Stimulated activated CD4-positive, alpha-beta T cell treated with anti-CD3 and anti-CD28 coated beads, Interleukin-12 subunit alpha, Interleukin-12 subunit beta, amount 100 ng/mL, for 4 hours (primary cell): ENCODE data around the gene PCNX4.

Source experiments
- DNase-seq: peaks from one replicate; pipeline ENCODE4 v3.0.0-alpha.2; 2020

Gene PCNX4

DNA sequence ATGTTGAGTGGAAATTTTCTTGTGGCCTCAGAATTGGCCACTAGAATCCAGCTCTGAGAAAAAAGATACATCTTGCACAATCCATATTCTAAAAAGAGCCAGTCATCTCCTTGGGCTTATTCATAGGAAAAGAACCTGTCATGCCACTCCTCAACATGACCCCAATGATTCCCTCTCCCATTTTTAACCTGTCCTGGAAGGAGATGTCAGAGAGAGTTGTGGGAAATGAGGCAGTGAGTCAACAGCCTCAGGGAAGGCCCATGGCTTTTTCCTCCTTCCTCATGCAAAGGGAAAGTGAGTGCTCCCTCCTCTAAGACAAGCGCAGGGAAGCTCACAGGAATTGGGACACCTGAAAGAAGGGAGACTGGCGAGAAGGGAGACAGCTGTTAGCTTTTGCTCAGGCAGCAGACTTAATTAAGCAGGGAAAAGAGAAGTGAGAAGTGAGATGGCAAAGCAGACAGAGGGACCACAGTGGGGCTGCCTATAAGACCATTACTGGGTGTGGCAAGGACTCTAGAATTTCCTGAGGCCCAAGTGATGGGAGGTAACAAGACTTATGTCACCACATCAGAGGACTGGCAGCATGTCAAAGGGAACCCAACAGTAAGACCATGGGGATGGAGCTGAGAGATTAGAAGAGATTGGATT is 83.7 kb downstream of the PCNX4 start:
- DNase-seq, result no peak

DNA sequence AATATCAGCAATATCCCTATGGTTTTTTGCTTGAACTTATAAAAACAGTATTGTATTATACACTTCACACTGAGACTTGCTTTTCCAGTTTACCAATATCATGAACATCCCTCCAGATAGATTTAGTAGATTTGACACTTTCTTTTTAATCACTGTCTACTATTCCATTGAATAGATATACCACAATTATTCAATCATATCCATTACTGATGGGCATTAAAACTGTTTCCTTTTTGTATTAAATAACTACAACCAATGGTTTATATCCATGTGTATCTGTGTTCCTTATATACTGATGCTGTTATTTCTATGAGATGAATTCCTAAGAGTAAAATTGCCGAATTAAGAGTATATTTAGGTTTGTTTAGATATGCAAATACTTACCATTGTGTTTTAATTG is 86.4 kb downstream of the PCNX4 start:
- no peak for DNase-seq

DNA sequence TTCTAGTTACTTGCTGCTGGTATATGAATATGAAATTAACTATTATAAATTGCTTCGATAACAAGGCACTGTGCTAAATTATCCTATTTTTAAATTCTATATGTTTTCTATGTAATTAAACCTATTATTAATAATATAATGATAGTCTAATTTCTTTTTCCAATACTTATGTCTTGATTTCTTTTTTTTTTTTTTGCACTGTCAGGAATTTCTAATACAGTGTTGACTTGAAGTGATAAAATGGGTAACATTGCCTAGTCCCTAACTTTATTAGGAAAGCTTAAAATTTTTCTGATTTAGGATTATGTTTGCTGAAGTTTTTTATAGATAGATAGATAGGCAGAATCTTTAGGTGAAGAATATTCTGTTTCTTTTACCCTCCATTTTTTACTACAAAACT is 87.1 kb downstream of the PCNX4 start:
- DNase-seq, result no peak

DNA sequence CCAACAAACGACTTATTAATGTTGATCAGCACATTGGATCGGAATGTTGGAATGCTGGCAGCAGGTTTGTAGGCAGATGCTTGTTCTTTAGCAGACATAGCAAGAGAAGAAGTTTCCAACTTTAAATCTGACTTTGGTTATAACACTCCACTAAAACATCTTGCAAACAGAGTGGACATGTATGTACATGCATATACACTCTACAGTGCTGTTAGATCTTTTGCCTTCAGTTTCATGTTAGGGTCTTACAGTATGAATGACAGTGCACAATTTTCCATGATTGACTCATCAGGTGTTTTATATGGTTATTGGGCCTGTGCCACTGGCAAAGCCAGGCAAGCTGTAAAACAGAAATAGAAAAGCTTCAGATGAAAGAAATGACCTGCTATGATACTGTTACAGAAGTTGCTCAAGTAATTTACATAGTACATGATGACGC is 87.7 kb downstream of the PCNX4 start:
- DNase-seq, result no peak

DNA sequence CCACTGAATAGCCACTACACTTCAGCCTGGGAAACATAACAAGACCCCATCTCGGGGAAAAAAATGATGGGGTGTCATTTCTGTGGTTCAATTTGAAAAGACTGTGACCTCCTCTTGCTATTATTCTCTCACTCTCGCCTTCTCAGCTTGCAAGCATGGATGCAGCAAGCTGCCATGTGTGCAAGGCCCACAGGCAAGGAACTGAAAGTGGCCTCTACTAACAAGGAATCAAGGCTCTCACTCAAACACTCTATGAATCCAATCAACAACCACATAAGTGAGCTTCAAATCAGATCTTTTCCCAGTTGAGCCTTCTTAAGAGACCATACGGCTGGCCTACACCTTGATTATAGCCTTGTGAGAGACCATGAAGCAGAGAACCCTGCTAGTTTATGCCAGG is 91.4 kb downstream of the PCNX4 start:
- DNase-seq, result no peak

DNA sequence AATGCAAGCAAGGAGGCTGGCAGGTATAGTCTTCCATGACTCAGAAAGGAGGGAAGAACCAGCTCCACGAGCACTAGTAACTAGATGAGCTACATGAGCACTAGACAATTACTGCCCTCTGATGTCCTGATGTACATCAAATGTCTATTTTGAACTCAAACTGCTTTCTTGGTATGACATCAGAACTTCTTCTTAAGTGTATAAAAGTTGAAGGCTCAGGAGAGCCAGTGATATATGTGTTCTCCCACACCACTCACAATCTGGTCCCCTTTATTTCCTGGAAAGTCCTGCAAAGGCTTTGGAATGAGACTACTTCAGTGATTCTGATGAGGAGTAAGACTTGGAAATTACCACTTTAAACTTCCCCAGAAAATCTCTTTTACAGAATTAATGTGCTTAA is 92.0 kb downstream of the PCNX4 start:
- no peak for DNase-seq

DNA sequence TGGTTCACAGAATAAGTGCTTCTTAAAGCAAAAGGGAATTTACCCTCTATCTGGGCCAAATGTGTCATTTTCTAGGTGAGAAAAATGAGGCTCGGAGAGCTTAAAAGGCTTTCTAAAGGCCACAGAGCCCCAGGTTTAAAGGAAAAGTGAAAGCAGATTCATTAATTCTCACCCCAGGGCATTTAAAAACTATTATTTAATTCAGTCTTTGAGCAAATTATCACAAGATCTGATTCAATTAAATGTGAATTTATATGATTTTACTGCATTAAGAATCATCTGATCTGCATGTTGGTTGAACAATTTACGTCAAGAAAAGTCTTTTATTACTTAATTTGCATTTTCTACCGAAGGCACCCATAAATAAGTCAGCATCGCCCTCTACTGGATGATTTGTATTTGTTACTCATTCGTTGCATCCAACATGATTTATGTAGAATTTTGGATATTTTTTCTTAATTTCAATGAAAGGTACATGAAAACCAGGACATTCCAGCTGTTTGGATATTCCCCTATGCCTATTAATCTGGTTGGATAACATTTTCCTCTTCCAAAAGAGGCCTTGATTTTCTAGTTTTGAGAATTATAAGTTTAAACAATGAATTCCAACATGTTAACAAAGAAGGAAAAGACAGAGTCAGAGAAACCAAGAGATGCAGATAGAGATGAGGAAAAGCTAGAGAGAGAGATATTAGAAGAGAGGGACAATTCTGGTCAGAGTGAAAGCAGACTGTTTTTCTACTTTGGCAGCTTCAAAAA is 92.6 kb downstream of the PCNX4 start:
- DNase-seq, result no peak

DNA sequence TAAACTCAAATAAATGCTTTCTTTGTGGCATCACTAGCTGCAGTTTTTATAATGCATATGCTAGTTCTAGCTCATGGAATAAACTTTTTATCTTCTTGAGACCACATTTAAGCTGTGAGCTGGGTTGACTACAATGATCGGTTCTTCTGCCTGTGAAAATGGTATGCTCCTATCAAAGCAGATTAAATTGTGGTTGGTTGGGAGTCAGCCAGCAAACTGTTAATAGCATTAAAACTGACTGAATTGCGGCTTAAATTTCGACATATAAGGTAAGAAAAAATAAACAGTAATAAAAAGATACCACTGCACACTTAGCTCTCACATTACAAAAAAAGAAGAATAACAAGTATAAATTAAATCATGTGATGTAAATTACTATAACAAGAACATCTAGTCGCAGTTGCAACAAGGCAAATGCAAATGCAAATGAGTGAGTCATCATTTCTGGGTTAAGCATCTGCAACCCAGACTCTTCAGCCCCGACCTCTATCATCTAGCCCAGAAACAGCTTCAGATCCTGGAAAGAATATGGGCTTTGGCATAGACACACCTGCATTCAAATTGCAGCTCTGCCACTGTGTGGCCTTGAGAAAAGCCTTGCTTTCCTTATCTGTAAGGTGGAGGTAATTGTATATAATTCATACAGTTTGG is 93.3 kb downstream of the PCNX4 start:
- no peak for DNase-seq

DNA sequence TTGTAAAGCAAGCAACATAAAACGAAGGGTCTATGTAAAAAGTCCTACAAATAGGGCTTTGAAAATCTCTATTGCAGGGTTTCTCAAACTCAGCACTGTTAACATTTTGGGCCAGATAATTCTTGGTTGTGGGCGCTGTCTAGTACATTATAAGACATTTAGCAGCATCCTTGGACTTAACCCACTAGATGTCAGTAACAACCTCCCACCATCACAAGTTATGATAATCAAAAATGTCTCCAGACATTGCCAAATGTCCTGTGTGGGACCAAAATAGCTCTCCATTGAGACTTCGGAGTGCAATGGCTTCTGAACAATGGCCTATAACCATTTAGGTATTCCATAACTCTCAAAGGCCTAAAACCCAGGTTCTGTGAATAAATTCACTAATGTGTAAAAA is 96.4 kb downstream of the PCNX4 start:
- DNase-seq, result no peak

DNA sequence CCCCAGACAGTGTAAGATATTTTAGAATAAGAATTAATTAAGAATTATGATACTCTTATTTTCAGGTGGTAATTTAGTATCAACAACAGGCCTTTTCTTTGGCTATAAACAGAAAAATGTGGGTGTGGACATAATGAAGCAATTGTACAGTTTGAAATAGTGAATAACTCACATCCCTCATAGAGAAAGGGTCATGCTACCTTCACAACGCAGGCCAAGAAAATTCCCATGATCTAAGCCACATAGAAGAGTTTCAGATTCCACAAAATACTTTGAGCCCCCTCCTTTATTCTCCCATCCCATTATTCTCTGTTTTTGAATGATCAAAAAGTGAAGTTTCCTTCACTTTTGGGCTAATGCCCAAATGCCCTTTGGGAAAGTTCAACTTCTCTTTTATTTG is 97.0 kb downstream of the PCNX4 start:
- DNase-seq, result no peak

DNA sequence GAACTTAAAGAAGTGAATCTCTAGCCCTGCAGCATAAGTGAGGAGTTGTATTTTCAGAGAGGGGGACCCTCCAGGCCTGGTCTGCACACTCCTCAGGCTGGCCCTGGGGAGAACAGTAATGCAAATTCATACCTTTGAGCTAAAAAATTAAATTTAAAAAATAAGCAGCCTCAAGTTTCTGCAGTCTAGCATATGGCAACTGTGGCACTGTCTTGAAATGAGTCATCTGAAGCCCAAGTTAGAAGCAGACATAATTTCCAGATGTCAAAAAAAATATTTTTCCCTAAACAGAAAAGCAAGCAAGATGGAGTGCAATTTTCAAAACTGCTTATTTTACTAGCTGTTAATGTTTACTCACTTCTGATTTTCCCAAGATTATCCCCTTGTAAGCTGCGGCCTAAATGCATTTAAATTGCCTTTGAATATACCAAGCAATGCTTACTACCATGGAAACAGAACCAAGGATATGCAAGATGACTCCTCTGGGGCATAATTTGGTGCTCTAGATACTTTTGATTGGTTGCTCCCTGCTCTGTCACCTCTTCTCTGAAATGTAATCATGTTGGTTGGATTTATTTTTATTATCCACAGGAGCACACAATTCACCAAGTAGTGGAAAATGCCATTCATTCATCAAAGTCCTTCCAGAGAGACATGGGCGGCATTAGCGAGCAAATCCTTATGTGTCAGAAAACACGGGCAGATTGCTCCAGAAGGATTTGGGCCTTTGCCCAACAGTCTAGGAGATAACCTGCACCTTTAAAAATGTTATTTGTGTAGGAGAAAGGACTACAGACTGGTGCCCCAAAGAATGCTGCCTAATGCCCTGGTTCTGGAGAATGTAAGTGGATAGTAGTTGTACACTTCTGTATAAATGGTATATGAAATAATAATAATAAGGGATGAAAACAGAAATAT is 98.5 kb downstream of the PCNX4 start:
- no peak for DNase-seq

DNA sequence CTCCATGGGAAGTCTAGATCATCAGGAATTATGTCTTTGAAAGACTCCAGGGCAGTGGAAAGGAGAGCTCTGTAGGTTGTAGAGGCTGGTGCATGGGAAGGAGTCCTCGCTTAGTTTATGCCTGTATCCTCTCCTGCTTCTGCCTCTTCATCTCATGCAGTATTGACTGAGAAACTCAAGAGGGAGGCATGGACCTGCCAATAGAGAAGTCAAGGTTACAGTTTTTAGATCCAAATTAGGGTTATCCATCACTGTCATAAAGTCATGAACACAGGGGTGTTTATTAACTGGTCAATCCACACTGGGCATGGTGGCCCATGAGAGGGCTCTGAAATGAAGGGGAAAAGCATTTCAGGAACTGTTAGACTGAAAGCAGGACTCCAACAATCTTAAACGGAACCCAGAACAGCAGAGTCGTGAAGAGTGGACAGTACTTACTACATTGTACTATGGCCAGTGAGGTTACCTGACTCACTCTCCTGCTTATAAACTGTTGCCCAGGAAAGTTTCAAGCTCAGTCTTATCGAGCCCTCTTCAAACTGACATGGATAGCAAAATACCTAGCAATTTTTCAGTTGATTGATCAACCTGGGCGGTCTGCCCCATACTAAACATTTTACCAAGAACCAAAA is 103.6 kb downstream of the PCNX4 start:
- DNase-seq, result no peak

DNA sequence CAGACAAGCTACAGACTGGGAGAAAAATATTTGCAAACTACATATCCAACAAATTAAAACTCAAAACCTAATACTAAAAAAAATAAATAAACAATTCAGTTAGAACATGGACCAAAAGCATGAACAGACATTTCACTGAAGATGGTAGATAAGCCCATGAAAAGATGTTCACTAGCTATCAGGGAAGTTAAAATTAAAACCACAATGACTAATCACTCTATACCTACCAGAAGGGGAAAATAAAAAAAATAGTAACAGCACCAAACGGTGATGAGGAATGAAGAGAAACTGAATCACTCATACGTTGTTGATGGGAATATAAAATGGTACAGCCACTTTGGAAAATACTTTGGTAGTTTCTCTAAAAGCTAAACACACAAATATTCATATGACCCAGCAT is 104.6 kb downstream of the PCNX4 start:
- DNase-seq, result no peak

DNA sequence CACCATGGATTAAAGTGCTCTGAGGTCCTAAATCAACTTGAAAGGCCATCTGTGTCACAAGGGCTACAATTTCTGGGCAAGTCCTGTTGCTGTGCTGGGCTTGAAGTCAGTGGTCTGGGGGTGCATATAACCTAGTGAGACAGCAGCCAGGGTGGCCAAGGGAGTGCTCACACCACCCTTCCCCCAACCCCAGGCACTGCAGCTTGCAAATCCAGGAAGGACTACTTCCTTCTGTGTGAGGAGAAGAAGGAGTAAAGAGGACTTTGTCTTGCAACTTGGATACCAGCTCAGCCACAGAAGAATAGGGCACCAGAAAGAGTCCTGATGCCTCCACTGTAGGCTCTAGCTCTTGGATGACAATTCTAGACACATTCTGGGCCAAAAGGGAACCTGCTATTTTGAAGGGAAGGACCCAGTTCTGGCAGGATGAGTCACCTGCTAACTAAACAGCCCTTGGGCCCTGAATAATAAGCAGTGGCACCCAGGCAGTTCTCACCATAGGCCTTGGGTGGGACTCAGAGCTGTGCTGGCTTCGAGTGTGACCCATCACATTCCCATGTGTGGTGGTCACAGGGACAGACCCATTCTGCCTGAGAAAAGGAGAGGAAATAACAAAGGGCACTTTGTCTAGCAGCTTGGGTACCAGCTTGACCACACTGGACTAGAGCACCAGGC is 106.0 kb downstream of the PCNX4 start:
- no peak for DNase-seq

DNA sequence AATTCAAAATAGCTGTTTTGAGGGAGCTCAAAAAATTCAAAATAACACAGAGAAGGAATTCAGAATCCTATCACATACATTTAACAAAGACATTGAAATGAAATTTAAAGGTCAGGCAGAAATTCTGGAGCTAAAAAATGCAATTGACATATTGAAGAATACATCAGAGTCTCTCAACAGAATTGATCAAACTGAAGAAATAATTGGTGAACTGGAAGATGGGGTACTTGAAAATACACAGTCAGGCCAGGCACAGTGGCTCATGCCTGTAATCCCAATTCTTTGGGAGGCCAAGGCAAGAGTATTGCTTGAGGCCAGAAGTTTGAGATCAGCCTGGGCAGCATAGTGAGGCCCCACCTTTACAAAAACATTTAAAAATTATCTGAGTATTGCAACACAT is 107.6 kb downstream of the PCNX4 start:
- no peak for DNase-seq

DNA sequence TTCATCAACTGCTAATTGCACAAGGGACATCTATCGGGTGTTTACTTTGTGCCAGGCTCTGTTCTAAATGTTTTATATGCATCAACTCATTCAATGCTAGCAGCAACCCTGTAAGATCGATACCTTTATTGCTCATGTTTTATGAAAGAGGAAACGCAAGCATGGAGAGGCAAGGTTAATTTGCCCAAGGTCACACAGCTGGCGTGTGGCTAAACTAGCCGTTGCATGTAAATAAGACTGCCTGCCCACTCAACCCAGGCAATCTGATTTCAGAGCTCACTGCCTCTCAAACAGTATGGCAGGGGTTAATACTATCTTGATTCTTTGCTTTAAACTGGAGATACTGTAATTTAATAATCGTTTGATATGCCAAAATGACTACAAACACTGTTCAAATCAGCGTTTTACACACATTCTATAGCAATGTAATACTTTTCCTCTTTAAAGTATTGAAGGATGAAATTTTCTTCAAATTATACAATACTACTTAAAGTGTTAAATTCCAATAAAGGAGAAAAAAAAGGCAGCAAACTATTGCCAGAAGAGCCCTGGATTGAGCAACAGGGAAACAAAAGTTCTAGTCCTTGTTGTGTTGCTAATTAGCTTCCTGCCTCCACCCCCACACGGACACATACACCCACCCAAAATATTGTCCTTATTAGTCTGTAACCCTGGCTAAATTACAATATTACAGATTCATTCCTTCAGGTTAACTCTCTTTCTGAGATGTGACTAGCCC is 112.5 kb downstream of the PCNX4 start:
- no peak for DNase-seq

DNA sequence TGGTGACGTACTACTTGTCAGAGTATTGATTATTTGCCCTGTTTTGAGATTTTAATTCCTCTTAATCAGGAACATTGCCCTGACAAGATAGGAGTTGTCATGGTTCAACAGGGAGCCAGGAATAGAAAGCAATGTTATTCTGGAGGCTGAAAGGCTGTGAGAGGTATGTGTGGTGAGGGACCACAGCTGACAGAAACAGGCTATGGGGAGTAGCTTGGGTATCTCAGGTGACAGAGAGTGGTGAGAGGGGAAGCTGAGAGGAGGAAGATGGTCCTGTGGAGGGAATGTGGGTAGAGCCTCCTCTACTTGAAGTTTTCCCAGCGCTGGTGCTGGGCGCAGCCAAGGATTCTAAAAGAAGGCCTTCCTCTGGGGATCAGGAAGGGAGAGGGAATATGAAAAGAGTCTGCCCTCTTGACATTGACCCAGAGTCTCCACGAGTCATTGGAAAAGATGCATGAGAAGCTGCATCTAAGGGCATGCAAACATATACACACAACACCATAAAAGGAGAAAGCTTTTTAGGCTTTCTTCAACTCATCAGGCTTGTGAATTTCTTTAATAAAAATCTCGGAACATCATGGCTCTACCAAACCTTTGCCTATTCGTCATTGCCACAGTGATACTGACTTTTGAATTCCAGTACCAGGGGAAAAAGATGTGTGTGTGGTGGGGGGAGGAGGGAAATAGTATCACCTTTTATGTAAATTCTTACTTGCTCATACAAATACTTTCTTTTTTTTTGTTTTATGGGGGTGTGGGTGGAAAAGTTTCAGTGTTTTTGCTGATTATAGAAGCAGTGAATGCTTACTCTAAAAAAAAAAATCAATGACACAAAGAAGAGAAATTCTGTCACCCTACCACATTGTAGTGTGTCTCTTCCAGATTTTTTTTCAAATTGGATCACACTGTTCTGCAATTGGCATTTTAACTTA is 113.4 kb downstream of the PCNX4 start:
- no peak for DNase-seq

DNA sequence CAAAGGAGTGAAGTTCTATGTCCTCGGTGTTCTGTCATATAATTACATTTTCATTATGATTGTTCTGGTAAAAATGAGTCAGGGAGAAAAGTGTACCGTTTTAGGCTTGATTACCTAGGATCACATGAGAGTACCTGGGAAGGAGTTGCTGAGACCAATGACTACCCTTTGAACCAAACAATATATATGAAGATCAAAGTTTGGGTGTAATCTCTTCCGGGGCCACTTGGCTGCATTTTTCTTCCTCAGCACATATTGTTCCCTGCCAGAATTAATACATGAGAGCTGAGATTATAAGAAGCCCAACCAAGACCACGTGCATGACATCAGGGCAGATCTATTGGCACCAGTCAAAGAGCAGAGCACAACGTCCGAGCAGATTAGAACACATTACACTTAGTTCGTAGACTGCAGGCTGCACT is 114.5 kb downstream of the PCNX4 start:
- no peak for DNase-seq

DNA sequence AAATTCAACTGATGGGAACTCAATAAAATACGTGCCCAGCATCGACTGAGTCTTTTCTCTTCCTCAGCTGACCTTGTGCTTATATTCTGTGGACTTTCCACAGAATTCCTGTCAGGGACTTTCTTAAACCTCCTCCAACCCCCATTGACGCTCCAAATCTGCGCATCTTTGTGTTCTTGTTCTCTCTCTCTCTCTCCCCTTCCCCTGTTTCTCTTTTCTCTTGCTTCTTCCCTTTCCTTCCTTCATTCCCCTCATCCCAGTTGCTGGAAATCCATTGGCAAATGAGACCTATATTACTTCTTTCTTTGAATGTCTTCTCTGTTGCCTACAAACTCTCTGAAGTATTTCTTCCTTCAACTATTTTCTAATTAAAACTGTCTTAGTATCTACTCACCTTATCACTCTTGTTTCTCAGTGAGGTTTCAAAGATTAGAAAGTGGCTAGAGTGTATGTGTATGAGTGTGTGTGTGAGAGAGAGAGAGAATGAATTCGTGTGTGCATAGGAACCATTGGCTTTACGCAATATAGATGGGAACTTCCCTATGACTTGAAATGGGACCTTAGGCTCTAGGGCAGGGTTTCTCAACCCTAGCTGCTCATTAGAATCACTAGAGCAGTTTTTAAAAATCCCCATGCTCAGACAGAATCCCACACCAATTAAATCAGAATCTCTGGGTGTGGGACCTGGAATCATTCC is 115.3 kb downstream of the PCNX4 start:
- DNase-seq, result no peak

DNA sequence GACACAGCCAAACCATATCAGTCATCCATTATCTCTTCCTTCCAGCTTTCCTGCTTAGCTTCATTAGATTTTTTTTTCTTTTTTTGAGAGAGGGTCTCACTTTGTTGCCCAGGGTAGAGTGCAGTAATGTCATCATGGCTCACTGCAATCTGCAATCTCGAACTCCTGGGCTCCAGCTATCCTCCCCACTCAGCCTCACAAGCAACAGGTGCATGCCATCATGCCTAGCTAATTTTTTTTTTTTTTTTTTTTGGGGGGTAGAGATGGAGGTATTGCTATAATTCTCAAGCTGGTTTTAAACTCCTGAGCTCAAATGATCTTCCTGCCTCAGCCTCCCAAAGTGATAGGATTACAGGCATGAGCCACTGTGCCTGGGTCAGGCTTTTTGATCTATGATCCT is 119.0 kb downstream of the PCNX4 start:
- DNase-seq, result no peak
